DMS153 (cell line): ENCODE data around the gene FAM50A.

ENCODE experiments used
- DNase-seq: peaks from one replicate; lab custom pipeline; 2025; lab: John Stamatoyannopoulos, UW

The FAM50A gene

DNA sequence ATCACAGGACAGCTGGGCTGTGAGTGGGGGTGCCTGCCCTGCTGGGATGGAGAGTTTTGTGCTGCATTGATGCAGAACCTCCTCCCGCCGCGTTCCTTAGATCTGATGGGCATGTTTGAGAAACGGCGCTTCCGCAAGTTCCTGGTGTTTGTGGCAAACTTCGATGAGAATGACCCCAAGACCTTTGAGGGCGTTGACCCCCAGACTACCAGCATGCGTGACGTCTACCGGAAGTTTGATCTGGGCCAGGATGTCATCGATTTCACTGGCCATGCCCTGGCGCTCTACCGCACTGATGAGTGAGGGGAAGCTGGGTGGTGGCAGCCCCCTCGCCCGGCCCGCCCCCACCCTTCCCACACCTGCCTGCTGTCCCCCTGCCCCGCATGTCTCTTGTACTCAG lies 4.1 kb upstream of the FAM50A start:
- DNase-seq = no peak

- DNase-seq = no peak
Observed at GRCh38 chrX:154440623-154441357, 3.2 kb upstream of the FAM50A start.

DNA sequence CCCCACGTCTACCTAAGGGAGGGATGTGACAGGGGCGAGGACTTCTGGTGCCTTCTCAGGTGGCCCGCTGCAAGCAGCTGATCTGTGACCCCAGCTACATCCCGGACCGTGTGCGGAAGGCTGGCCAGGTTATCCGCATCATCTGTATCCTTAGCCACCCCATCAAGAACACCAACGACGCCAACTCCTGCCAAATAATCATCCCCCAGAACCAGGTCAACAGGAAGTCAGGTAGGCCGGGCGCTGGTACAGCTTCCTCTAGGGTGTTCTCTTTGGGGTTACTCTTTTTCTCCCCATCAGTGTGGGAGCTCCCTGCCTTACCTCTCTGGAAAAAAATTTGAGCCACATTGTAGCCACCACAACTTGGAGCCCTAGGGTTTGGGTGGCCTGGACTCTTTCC lies 2.4 kb upstream of the FAM50A start:
- no peak for DNase-seq

DNA sequence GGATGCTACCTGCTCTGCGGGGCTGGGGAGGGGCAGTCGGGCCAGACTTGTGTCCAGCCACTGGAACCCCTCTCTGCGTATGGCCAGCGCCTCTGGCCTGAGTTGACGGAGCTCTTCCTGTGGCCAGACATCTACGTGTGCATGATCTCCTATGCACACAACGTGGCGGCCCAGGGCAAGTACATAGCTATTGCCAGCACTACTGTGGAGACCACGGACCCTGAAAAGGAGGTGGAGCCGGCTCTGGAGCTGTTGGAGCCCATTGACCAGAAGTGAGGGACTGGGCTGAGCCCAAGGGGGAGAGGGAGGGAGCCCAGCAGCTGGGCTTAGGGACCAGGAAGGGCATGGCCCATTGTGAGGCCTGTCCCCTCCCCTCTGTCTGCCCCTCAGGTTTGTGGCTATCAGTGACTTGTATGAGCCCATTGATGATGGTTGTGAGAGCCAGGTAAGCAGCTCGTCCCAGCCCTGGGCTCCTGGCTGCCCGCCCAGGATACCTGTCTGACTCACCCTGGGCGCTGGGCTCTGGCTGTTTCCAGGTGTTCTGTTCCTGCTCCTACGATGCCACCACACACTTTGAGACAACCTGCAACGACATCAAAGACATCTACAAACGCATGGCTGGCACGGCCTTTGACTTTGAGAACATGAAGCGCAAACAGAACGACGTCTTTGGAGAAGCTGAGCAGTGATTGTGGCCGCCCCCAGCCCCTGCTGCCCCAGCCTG lies 1.8 kb upstream of the FAM50A start:
- no peak for DNase-seq

- DNase-seq = no peak
Observed at GRCh38 chrX:154443479-154443910, 446 bp upstream of the FAM50A start.

DNA sequence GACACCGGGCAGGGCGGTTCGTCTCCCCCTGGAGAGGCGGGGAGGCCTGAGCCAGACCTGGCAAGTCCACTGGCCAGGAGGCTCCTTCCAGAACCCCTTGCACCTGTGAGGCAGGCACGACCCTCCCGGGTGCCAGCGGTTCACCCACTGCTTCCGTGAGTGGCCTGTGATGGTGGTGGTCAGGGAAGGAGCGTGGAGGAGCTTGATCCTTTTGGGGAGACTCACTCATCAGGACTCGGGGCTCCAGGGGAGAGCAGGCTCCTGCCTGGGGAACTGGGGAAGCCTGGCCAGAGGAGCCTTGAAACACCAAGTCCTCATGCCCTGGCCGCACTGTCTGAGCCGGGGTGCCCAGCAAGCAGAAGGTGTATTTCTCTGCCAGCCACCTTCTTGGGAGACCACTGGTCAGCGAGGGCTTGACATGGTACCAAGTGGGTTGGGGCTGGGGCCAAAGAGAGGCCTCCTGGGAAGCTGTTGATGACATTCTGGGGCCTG lies 860 bp downstream of the FAM50A start:
- DNase-seq = no peak

GRCh38 chrX:154445776-154446175 lies 1.8 kb downstream of the FAM50A start:
- no peak for DNase-seq

DNA sequence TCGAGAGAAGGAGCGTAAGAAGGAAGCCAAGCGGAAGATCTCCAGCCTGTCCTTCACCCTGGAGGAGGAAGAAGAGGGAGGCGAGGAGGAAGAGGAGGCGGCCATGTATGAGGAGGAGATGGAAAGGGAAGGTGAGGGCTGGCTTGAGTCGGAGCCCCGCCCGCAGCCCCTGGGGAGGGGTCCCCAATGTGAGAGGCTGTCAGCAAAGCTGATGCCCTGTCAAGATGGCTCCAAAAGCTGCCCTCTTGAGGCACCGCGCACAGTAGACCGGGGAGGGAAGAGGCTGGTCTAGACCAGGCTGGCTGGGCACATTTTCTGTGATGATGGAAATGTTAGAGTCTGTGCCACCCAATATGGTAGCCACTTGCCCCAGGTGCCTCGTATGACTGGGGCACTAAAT lies 2.5 kb downstream of the FAM50A start:
- no peak for DNase-seq

DNA sequence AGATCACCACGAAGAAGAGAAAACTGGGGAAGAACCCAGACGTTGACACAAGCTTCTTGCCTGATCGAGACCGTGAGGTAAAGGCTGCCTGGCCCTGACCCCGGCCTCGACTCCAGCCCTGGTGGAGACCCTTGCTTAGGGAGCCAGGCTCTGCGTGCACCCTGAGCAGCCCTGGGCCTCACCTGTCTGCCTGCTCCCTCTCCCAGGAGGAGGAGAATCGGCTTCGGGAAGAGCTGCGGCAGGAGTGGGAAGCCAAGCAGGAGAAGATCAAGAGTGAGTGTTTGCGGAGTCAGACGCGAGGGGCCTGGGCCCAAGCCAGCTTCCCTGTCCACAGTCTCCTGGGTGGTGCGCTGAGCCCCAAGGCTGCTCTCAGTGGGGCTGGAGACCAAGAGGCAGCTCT lies 4.5 kb downstream of the FAM50A start:
- no peak for DNase-seq

DNA sequence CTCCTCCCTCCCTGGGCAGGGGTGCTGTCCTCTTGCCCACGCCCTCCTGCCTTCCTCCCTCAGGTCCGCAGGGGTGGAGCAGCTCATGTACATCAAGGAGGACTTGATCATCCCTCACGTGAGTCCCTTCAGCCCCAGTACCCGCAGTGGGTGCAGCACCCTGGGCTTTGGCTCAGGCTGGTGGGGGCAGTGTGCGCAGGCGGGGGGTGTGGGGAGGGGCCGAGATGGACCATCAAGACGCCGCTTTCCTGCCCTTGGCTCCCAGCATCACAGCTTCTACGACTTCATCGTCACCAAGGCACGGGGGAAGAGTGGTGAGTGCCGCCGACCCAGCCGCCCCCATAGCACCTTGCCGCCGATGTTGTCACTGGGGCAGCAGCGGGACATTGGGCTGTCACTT lies 5.7 kb downstream of the FAM50A start:
- DNase-seq = no peak

DNA sequence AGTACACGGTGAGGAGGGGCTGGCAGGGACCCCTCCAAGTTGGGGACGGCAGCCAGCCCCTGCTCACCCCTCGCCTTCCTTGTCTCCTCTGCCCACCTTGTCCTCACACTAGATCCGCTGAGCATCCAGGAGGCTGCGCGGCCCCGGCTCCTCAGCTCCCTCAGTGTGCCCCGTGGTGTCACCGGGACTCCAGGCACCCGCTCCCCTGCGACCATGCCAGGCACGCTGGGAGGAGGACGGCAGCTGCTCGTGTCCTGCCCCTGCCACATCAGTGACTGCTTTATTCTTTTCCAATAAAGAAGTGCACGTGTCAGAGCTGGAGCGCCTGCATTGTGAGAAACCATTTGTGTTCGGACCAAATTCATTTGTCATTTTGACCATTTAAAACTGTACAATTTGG lies 6.4 kb downstream of the FAM50A start:
- no peak for DNase-seq

DNA sequence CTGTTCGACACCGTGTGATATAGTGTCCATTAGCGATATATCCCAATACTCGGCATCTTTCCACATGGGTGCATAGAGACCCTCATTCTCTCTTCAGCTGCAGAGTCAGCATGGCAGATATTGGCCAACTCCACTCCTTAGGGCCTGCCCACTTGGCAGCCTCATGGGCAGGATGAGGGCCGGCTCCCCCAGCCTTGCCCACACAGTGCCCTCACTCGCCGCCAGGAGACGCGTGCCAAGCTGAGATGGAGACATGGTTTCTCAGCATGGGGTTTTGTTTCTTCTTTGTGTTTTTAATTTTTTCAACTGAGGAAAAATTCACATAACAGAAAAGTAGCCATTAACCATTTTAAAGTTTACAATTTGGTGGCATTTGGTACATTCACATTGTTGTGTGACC lies 8.9 kb downstream of the FAM50A start:
- no peak for DNase-seq

DNA sequence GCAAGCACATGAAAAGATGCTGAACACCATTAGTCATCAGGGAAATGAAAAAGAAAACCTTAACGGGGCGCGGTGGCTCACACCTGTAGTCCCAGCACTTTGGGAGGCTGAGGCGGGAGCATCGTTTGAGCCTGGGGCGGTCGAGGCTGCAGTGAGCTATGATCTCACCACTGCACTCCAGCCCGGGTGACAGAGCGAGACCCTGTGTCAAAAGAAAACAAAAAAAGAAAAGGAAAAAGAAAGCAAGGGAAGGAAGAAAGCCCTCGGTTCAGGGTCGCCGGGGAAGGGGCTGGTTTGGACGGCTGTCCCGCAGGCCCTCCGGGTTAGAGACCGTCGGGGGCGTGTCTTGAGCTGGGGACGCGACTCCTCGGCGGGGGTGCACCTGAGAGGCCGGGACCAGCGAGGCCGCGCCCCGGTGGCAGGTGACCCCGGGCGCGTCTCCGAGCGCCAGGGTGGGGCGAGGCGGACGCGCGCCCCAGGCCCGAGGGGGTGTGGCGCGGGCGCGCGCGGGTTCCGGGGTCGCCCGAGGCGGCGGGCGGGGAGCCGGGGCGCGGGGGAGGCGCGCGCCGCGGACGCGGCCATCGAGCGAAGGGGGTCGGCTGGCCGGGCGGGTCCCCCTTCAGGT lies 13.7 kb downstream of the FAM50A start:
- peak; percentile 43 for DNase-seq

GRCh38 chrX:154458116-154458953 lies 14.4 kb downstream of the FAM50A start, which contains the start of gene PLXNA3:
PLXNA3 (plus strand) TSS chrX:154458281; CDS start chrX:154460184, 1,903 bp downstream.
- DNase-seq = no peak

DNA sequence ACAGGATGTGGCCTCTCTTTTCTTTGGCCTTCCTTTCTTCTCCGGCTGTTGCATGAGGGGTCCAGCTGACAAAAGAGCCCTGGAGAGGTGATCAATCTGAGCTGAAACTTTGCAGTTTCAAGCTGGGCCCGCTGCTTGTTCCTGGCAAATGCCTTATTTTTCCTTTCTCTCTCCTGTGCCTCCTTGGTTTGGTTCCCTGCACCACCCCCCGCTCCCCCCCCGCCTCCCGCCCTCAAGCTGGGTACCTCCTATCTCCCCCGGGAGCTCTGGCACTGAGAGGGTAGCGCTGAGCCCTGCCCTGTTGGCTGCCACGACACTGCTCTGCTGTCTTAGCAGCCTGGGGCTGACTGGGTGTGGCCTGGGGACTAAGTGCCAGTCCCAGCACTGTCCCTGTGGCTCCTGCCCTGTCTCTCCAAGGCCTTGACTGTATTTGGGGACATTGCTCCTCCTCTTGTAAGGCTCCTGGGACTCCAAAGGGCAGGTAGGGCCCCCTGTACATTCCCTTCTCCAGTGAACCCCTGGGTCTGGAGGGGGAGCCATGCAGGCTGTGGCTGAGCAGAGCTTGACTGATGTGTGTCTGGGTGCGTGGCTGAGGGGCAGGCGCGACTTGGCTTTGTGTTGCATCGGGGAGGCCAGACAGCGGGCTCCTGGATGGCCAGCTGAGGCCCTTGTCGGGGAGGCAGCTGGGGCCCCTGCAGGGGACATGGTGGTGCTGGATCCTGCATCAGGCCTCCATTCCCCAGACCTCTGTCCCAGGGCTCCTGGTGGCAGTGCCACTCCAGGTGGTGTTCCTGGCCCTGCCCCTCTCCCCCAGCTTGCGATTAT lies 15.2 kb downstream of the FAM50A start:
- DNase-seq = peak; percentile 12

GRCh38 chrX:154459832-154460231 lies 15.9 kb downstream of the FAM50A start:
- DNase-seq = no peak

- DNase-seq = no peak
Observed at GRCh38 chrX:154460326-154460725, 16.4 kb downstream of the FAM50A start.

DNA sequence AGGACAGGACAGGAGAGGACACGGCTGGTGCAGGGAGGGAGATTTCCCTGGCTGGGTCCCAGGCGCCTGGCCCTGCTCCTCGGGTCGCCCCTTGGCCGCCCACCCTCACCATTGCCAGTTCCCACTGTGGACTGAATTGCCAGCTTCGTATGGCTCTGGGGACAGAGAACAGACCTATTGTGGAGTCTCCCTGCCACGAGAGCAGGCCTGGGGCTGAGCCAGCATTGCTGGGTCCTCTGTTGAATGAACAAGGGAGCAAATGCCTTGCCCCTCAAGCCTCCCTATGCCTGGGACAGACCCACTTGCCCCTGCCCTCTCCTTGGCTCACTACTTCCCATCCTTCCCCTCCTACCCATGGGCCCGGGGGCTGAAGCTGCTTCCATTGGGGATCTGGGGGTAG lies 18.5 kb downstream of the FAM50A start:
- DNase-seq = no peak

GRCh38 chrX:154463611-154464220 lies 19.8 kb downstream of the FAM50A start:
- DNase-seq = no peak

DNA sequence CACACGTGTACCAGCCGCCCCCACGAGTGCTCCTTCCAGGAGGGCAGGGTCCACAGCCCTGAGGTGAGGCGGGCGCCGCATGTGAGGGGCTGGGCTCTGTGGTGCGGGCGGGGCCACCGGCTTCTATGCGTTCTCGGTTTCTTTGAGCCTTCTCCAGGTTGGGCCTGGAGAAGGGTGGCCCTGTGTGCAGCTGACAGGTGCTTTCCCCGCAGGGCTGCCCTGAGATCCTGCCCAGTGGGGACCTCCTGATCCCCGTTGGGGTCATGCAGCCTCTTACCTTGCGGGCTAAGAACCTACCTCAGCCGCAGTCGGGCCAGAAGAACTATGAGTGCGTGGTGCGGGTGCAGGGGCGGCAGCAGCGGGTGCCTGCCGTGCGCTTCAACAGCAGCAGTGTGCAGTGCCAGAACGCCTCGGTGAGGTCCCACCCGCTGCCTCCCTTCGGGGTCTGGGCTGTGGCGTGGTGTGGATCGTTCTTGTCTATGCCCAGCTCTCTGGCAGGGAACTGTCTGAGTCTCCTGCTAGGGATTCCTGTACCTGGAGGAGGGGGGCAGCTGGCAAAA lies 20.9 kb downstream of the FAM50A start:
- DNase-seq = no peak
